Left lung (tissue), 14 donors: ENCODE measurements around the gene MT1E. TPM values are rescaled to one million over a fixed set of nuclear protein-coding genes. Genes with fewer than 3 reads are reported as not detected.

ENCODE experiments used
- ATAC-seq: fragments of 200-7000 bp; cut with Tn5 transposase; one replicate; pipeline ENCODE4 v1.9.1; 2020; ENCODE audit warnings: moderate library complexity
- DNase-seq, 4 donors: peaks; one replicate each; pipeline ENCODE4 v3.0.0-alpha.2; 2013 to 2020
- H3K27ac ChIP-seq, 2 donors: fragments of 200-600 bp; sonication (generic) in 1 of 2; one replicate each; pipeline versions ENCODE4 v1.5.0 to v1.8.0; 2020 to 2021
- H3K27me3 ChIP-seq, 2 donors: fragments of 200-600 bp; sonication (generic) in 1 of 2; one replicate each; pipeline versions ENCODE4 v1.5.0 to v1.8.0; 2020 to 2021
- H3K36me3 ChIP-seq, 2 donors: fragments of 200-600 bp; sonication (generic) in 1 of 2; one replicate each; pipeline versions ENCODE4 v1.5.0 to v1.8.0; 2020 to 2021
- H3K4me1 ChIP-seq, 2 donors: fragments of 200-600 bp; one replicate each; pipeline ENCODE4 v1.8.0; 2021
- H3K4me3 ChIP-seq, 2 donors: fragments of 200-600 bp; sonication (generic) in 1 of 2; one replicate each; pipeline versions ENCODE4 v1.5.0 to v1.8.0; 2020 to 2021; ENCODE audit warnings: mild to moderate bottlenecking in 1 of 2
- H3K9me3 ChIP-seq, 2 donors: fragments of 200-600 bp; sonication (generic) in 1 of 2; one replicate each; pipeline versions ENCODE4 v1.5.0 to v1.8.0; 2020 to 2021
- CTCF ChIP-seq, 2 donors: fragments of 200-600 bp; sonication (generic) in 1 of 2; IDR thresholded peaks; one replicate each; pipeline versions ENCODE4 v1.5.0 to v1.8.0; 2021; ENCODE audit warnings: antibody characterized with exemption in 2 of 2
- intact Hi-C, 2 donors: fragments of 100-400 bp; cut with DNase I; formaldehyde crosslinking; loops; one replicate each; pipeline versions ENCODE4 v1.11.2 to v1.14.2; 2022
- long read RNA-seq, 12 donors: library from polyadenylated mRNA in 2 of 12; unstranded in 2 of 12; transcript quantifications; one replicate each; pipeline ENCODE4 v2.0.0 and lab custom pipeline, GENCODE V29; 2019 to 2026
- polyA plus RNA-seq, 6 donors: library from polyadenylated mRNA; unstranded; fragments of 120-200 nt; gene quantifications; one replicate each; pipeline ENCODE4 v1.2.1, GENCODE V29; 2013; ENCODE audit not compliant: insufficient read length in 6 of 6
- total RNA-seq, 2 donors: library from RNA; stranded (reverse); fragmentation: NEBNext Ultra II Directional; extraction: Animal tissue kit (Norgen Biotek cat#: 25700); gene quantifications; one replicate each; pipeline ENCODE4 v1.2.1, GENCODE V29; 2021
- donor health status: DM: no; HTN: yes; CAD: no.
- donor health status: DM: no; HTN: no; CAD: no.

The MT1E gene
- total RNA-seq (100 to 1,000 TPM; 103 to 262 TPM), polyA plus RNA-seq (10 to 100 TPM in 5 of 6 donors, 1 to 10 TPM in 1; 9.0 to 16.7 (median 11.9) TPM)
- long read RNA-seq, donor 1, transcript MT1E-201 (3 exons, 704 nt): major isoform, 33 of 34 reads
- long read RNA-seq, donor 1, partial matches to known transcripts: 0 of 34 reads
- long read RNA-seq, donor 1, other reads (novel, unspliced or antisense): 0 of 34 reads
- long read RNA-seq, donor 2, transcript MT1E-201 (3 exons, 704 nt): major isoform, 12 of 12 reads
- long read RNA-seq, donor 2, partial matches to known transcripts: 0 of 12 reads
- long read RNA-seq, donor 2, other reads (novel, unspliced or antisense): 0 of 12 reads
- long read RNA-seq, donor 3, partial matches to known transcripts: 0 of 4 reads
- long read RNA-seq, donor 3, other reads (novel, unspliced or antisense): 0 of 4 reads
- long read RNA-seq, donor 4, transcript MT1E-201 (3 exons, 704 nt): major isoform, 95 of 101 reads
- long read RNA-seq, donor 4, partial matches to known transcripts: 0 of 101 reads
- long read RNA-seq, donor 4, other reads (novel, unspliced or antisense): 4 of 101 reads
- long read RNA-seq, donor 5, transcript MT1E-201 (3 exons, 704 nt): major isoform, 20 of 21 reads
- long read RNA-seq, donor 5, partial matches to known transcripts: 0 of 21 reads
- long read RNA-seq, donor 5, other reads (novel, unspliced or antisense): 0 of 21 reads
- long read RNA-seq, donor 6, transcript MT1E-201 (3 exons, 704 nt): major isoform, 6 of 7 reads
- long read RNA-seq, donor 6, partial matches to known transcripts: 0 of 7 reads
- long read RNA-seq, donor 6, other reads (novel, unspliced or antisense): 0 of 7 reads
- long read RNA-seq, donor 7, transcript MT1E-201 (3 exons, 704 nt): major isoform, 6 of 6 reads
- long read RNA-seq, donor 7, partial matches to known transcripts: 0 of 6 reads
- long read RNA-seq, donor 7, other reads (novel, unspliced or antisense): 0 of 6 reads
- long read RNA-seq, donor 8, transcript MT1E-201 (3 exons, 704 nt): major isoform, 7 of 7 reads
- long read RNA-seq, donor 8, partial matches to known transcripts: 0 of 7 reads
- long read RNA-seq, donor 8, other reads (novel, unspliced or antisense): 0 of 7 reads
- long read RNA-seq, donor 9: 0 reads
- long read RNA-seq, donor 10, transcript MT1E-201 (3 exons, 704 nt): major isoform, 85 of 88 reads
- long read RNA-seq, donor 10, partial matches to known transcripts: 1 of 88 reads
- long read RNA-seq, donor 10, other reads (novel, unspliced or antisense): 2 of 88 reads
- long read RNA-seq, donor 11: 0 reads
- long read RNA-seq, donor 12, transcript MT1E-201 (3 exons, 704 nt): major isoform, 11 of 15 reads
- long read RNA-seq, donor 12, partial matches to known transcripts: 0 of 15 reads
- long read RNA-seq, donor 12, other reads (novel, unspliced or antisense): 0 of 15 reads

GRCh38 chr16:56625140-56625942 is at the start of gene MT1E:
Gene MT1E (plus strand): TSS chr16:56625781. CDS start chr16:56625852, 71 bp downstream.
- H3K4me3 ChIP-seq: peak within 1 kb of the TSS; percentile 46 to 50
- H3K36me3 ChIP-seq: no peaks in the 10 kb centered on the region
- H3K27me3 ChIP-seq: peaks cover 0 to 42% of the 10 kb centered on the region in 2 donors
- peak within 1 kb of the TSS; percentile 80 to 90 for H3K27ac ChIP-seq
- intact Hi-C loops: no loop called here
- TF ChIP-seq CTCF (IDR thresholded peaks at IDR 0.05): no peak
- peaks cover 5 to 23% of the 10 kb centered on the region in 2 donors for H3K4me1 ChIP-seq
- H3K9me3 ChIP-seq: no peaks in the 10 kb centered on the region
- DNase-seq (peak in 1 of 4 donors; percentile 89), ATAC-seq (peak; percentile 92)

- Histone ChIP-seq H3K27ac (no peak overlapping the region), H3K27me3 (no peaks in the 10 kb centered on the region), H3K4me1 (no peaks in the 10 kb centered on the region), H3K9me3 (no peaks in the 10 kb centered on the region), H3K36me3 (no peaks in the 10 kb centered on the region), H3K4me3 (no peak overlapping the region)
- ATAC-seq (peak; percentile 100), DNase-seq (peak in 3 of 4 donors; percentile 50 to 92 (median 82))
- intact Hi-C loops: loop anchor here in 1 of 2 donors (10.0 kb wide), 1 partner anchor 118 kb away; no protein-coding TSS in a partner anchor
- TF ChIP-seq CTCF (IDR thresholded peaks at IDR 0.05): peak; percentile 52 to 83
Measured at GRCh38 chr16:56576585-56577299, 48.8 kb upstream of the MT1E start.

DNA sequence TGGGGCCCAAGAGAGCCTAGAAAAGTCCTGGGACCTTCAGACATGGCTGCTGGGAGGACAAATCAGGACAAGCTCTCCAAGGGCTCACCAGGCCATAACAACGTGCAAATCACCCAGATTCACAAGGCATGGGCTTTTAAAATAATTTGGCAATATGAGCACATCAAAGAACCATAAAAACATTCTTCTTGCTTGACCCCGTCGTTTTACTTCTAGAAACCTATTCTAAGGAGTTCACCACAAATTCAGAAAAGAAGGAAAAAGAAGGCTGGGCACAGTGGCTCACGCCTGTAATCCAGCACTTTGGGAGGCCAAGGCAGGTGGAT is 48.3 kb upstream of the MT1E start:
- H3K27me3 ChIP-seq: no peaks in the 10 kb centered on the region
- no peak overlapping the region for H3K4me3 ChIP-seq
- no peaks in the 10 kb centered on the region for H3K4me1 ChIP-seq
- DNase-seq (no peak), ATAC-seq (no peak)
- no peaks in the 10 kb centered on the region for H3K36me3 ChIP-seq
- no peaks in the 10 kb centered on the region for H3K9me3 ChIP-seq
- intact Hi-C loops: loop anchor here in 1 of 2 donors (10.0 kb wide), 1 partner anchor 118 kb away; no protein-coding TSS in a partner anchor
- no peak for TF ChIP-seq CTCF (IDR thresholded peaks at IDR 0.05)
- H3K27ac ChIP-seq: no peak overlapping the region
